ENCODE measurements around the gene AK5.
A peak's percentile ranks its signal among the peaks of the same experiment; 100 is the strongest.
"Not testable (repeated sequence)": the region's sequence is repeated elsewhere in the genome, so short reads cannot be mapped to it uniquely, and the experiment has no call there.

Gene AK5

DNA sequence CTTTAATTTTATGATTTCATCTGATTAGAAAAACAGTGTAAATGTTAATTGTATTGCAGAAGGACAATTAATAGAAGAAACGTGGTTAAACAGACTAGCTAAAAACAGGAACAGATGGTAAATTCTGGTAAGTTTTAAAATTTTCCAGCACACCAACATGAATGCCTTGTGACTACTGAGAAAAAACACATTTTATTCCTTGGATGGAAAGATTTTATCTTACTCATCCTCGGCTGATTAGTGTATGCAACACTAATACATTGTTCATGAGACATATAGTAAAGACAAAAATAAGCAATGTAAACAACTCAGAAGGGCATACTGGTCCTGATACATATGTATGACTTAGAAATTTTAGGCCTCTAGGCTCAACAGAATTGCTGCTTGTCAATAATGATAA, 4.9 kb upstream of the AK5 start:
- H3K4me3 ChIP-seq (ENCODE audit: low read length), result no peak overlapping the region
- TF ChIP-seq ZNF274 (IDR thresholded peaks at IDR 0.05; ENCODE audit: low read depth, low read length), result no peak

DNA sequence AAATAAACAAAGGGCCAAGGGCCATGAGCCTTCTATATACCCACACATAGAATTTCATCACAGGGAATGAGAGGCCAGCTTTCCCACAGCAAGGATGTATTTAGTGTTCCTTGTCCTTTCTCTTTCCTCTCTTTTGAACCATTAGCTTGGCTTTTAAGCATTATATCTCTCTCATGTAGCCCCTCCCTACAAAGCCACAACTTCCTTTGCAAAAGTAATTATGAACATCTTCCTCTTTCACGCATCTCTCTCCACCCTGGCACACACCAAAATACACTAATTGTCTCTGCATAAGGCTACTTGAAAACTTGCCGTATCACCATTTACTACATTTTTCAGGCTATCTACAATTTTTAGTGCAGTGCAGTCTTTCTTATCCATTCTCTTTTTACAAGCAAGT, 1.9 kb upstream of the AK5 start:
- H3K4me3 ChIP-seq (ENCODE audit: low read length), result no peak overlapping the region
- TF ChIP-seq ZNF274 (IDR thresholded peaks at IDR 0.05; ENCODE audit: low read depth, low read length), result no peak

DNA sequence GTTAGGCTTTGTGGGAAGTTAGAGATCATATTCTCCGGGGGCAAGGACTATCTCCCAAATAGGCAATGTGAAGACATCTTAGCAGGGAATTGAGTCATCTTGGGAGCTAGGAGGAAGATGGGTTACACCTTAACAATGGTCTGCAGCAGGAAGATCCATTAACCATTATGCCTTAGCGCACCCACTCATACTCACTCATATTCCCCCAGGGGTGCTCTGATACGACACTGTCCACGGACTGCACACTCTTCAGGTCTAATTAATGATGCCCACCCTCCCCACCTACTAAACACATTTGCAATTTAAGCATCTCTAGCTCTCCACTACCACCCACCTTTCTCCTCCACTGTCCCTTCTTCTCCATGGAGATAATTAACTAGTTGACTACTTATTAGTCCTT, 857 bp upstream of the AK5 start:
- TF ChIP-seq ZNF274 (IDR thresholded peaks at IDR 0.05; ENCODE audit: low read depth, low read length), result no peak
- H3K4me3 ChIP-seq (ENCODE audit: low read length), result no peak overlapping the region

DNA sequence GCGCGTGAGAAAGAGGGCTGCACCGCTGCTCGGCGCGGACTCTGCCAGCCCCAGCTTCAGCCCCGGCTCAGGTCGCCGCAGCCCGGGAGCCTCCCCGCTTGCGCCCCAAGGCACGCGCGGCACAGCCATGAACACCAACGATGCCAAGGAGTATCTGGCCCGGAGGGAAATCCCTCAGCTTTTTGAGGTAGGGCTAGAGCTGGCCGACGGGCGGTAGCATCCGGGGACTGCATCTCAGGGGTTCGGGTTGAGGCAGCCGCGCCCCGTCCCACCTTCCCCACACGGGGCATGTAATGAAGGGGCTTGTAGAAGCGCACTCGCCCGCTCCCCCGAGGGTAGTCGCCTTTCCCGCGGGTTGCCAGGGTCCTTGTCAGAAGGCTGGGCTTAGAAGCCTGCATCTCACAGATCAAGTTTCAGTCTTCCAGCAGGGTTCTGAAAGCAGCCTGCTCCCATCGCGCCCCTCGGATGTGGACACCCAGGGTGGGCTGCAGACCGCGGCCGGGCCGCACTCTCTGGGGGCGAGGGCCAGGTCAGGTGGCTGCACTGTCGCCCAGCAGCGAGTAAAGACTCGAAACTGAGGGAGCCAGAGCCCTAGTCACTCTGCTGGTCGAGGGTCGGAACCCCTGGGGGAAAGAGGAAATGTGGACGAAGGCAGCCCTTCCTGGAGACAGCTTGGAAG, 507 bp downstream of the AK5 start:
- no peak for TF ChIP-seq ZNF274 (IDR thresholded peaks at IDR 0.05; ENCODE audit: low read depth, low read length)
- peak overlapping the region; percentile 27; the same call in 1 of the 2 replicates for H3K4me3 ChIP-seq (ENCODE audit: low read length)

DNA sequence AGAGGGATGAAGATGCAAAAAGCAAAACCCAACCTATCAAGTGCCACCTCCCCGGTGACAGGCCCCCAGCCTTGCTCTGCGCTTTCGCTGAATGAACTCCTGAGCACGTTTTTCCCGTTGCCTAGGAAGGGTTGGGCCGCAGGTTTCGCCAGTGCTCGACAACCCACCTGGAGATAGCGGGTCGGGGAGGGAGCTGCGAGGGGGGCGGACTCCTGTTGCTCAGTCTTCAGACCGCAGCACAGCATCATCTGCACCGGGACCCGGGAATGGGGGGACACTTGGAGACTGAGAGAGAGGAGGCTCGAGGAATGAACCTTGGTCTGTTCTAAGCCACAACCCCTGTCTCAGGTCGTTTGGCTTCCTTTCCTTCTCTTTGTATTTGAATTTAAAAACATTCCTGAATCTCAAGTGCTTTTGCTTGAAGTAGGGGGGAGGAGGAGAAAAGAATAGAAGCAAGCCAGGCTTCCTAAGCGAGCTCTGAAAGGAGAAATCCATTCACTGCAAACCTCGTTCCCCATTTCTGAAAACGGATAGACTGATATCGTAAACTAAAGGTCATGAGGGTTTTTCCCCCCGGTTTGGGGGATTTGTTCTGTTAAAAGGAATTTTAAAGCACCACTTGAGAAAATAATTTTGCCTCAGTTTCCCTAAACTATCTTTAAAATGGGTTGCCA, 1.2 kb downstream of the AK5 start:
- no peak overlapping the region; the same call in 1 of the 2 replicates for H3K4me3 ChIP-seq (ENCODE audit: low read length)
- TF ChIP-seq ZNF274 (IDR thresholded peaks at IDR 0.05; ENCODE audit: low read depth, low read length), result no peak

DNA sequence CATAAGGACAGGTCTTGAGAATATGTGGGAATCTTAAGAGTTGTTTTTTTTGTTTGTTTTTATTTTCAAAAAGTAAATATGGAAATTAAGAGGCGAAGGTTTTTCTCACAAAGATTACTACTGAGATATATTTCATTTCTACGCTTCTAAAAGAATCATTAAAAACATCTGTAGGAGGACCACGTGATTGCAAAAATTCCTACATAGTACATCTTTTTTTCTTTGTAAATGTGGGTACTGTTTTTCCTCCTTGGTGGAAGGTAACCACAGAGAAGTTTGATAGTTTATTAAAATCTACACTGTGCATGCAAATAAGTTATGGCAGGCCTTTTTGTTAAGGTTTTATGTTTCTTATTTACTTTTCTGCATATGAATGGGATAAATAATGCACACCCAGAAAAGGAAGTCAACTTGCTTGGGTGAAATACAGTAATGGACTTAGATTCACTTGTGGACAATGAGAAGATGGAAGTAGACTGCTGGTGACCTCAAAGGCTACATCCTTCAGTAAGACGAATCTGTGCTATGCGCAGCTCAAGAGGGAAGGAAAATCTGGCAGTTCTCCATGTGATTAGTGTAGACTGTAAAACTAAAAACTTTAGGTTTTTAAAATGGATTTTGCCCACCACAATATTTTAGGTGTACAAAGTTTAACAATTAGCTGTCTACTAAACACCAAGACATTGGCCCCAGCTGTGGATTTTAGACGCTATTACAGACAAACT, 2.0 kb downstream of the AK5 start:
- no peak for TF ChIP-seq ZNF274 (IDR thresholded peaks at IDR 0.05; ENCODE audit: low read depth, low read length)

DNA sequence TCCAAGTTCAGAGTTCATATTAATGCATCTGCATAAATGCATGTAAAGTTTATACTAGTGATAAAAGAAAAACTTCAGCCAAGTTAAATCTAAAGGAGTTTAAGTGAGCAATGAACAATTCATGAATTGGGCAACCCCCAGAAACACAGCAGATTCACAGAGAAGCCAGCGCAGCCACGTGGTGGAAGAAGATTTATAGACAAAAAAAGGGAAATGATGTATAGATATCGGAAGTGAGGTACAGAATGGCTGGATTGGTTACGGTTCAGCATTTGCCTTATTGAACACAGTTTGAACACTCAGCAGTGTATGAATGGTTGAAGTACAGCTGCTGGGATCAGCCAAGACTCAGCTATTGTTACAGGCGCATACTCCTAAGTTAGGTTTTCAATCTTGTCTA, 5.7 kb downstream of the AK5 start:
- TF ChIP-seq ZNF274 (IDR thresholded peaks at IDR 0.05; ENCODE audit: low read depth, low read length), result no peak
- no peak overlapping the region for H3K4me3 ChIP-seq (ENCODE audit: low read length)

More for the DNA sequence above, 2.0 kb downstream of the AK5 start:
- H3K4me3 ChIP-seq (ENCODE audit: low read length), result no peak overlapping the region

DNA sequence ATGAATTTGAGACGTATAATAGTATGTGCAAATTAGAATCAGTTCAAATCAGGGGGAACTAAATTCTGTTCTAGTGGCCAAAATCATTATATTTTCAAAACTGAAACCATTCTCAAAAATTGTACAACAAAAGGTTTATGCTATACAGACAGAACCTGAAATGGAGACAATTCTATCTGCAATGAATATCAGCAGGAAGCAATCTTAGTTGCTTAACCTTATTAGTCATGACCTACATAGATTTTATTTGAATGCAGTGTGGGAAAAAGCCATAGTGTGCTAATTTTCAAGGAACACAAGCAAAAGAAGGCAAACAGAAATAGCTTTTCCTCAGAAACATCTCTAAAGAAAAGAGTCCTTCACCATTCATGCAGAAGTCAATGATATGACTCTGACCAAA, 6.5 kb downstream of the AK5 start:
- TF ChIP-seq ZNF274 (IDR thresholded peaks at IDR 0.05; ENCODE audit: low read depth, low read length), result no peak
- H3K4me3 ChIP-seq (ENCODE audit: low read length), result no peak overlapping the region

DNA sequence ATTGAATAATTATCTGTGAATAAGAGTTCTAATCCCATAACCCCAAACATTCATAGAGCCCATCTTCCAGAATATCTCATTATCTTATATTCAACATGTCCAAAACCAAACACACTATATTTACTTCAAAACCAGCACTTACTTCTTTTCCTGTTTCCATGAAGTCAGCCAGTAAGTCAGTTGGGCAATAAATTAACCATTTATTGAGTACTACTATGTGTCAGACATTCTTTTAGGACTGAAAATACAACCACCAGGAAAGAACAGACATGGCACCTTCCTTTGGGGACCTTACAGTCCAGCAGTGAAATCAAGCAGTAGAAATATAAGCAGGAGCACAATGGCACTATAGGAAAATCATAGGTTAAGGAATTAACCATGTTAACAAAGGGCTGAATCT, 8.8 kb downstream of the AK5 start:
- TF ChIP-seq ZNF274 (IDR thresholded peaks at IDR 0.05; ENCODE audit: low read depth, low read length), result no peak
- H3K4me3 ChIP-seq (ENCODE audit: low read length), result no peak overlapping the region

DNA sequence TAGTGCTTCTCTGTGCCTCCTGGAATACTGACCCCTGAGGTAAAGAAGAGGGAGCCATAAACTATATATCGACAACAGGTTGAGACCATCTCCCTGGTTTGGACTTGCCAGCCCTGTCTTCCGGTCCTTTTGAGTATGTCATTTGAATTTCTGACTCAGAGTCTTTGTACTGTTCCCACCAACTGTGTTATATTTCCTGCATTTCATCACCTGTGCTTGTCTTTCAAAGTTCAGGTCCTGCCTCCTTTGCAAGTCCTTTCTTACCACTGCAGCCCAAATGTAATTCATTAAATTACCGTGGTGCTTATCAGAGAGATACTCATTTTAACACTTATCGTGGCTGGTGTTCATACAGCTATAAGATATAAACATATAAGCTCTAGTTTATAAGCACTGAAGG, 10.7 kb downstream of the AK5 start:
- no peak for TF ChIP-seq ZNF274 (IDR thresholded peaks at IDR 0.05; ENCODE audit: low read depth, low read length)
- no peak overlapping the region for H3K4me3 ChIP-seq (ENCODE audit: low read length)

DNA sequence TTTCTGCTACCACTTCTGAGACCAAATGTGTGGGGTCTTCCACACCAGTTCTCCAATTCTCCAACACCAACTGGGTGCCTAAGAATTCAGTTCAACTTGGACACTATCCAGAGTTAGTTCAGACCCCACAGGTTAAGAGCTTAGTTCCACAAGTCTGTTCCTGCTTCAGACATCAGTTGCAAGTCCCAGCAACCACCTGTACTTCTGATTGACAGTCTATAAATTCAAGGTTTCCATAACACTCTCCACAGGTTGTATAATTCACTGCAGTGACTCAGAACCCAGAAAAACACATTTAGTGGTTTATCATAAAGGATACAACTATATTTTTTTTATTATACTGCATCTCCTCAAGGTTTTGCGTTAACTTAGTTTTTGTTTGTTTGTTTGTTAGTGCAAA, 18.7 kb downstream of the AK5 start:
- TF ChIP-seq ZNF274 (IDR thresholded peaks at IDR 0.05; ENCODE audit: low read depth, low read length), result no peak
- H3K4me3 ChIP-seq (ENCODE audit: low read length), result no peak overlapping the region

DNA sequence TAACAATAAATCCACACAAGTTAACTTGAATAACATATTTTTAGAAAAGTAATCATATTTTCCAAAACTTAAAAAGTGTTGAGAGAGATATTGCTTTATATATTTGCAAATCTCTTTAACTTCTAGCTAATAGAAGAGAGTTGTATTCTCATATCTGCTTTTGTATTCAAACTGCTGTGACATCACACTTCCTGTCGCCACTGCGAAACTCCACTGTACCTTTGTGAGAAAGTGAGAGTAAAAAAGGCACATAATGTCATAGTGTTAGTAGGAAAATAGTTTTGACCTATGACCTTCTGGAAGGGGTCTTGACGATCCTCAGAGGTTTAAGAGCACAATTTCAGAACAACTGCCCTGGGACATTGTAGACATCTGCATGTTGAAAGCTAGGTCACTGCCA, 21.6 kb downstream of the AK5 start:
- no peak for TF ChIP-seq ZNF274 (IDR thresholded peaks at IDR 0.05; ENCODE audit: low read depth, low read length)
- H3K4me3 ChIP-seq (ENCODE audit: low read length), result no peak overlapping the region

DNA sequence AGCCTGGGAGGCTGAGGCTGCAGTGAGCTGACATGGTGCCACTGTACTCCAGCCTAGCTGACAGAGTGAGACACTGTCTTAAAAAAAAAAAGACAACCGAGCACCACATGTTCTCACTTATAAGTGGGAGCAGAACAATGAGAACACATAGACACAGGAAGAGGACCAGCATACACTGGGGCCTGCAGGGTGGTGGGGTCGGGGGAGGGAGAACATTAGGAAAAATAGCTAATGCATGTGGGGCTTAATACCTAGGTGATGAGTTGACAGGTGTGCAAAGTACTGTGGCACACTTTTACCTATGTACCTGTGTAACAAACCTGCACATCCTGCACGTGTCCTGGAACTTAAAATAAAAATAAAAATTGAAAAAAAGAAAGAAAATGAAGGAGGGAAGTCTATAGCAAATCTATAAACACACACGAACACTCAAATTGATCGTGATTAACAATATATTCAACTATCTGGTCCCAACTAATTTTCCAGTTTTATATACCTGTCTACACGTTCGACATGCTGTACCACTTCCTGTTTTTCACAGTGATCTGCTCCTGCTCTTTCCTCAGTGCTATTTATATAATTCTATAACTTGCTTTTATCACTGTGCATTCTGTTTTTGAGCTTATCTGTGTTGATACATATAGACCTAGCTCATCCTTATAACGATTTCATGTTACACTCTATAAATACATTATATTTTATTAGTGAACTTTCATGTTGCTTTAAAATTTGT, 27.2 kb downstream of the AK5 start:
- no peak for TF ChIP-seq ZNF274 (IDR thresholded peaks at IDR 0.05; ENCODE audit: low read depth, low read length)
- H3K4me3 ChIP-seq (ENCODE audit: low read length), result no peak overlapping the region

DNA sequence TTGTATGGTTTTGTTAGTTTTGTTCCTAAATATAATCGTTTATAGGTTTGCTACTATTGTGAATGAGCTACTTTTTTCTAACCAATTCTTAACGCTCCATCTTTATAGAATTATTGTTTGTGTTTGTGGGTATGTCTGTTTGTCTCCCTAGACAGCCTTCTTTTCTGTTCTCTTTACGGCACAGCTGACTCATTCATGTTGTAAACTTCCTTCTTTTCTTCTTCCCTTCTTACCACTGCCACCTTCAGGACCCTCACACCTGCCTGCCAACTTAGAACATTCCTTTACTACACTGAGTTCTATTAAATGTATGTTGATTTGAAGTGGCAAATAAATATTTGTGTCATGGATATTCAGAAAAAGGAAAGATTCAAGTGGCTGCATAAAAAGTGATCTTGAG, 29.1 kb downstream of the AK5 start:
- H3K4me3 ChIP-seq (ENCODE audit: low read length), result no peak overlapping the region
- TF ChIP-seq ZNF274 (IDR thresholded peaks at IDR 0.05; ENCODE audit: low read depth, low read length), result no peak

DNA sequence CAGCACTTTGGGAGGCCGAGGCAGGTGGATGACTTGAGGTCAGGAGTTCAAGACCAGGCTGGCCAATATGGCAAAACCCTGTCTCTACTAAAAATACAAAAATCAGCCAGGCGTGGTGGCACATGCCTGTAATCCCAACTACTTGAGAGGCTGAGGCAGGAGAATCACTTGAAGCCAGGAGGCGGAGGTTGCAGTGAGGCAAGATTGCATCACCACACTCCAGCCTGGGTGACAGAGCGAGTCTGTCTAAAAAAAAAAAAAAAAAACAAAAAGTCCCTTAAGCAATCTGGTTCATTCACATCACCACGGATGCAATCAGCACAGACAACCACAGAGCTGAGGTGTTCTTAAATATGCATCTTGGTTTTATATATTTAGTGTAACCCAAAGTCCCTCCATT, 30.5 kb downstream of the AK5 start:
- not testable (repeated sequence) for H3K4me3 ChIP-seq (ENCODE audit: low read length)
